Right atrium auricular region (tissue), 2 donors: ENCODE measurements around the gene HBS1L. TPM values are rescaled to one million over a fixed set of nuclear protein-coding genes. Genes with fewer than 3 reads are reported as not detected.

Experiments used
- DNase-seq: peaks from one replicate; pipeline ENCODE4 v3.0.0-alpha.2; 2019; ENCODE audit warnings: low spot score
- H3K27ac ChIP-seq, 2 donors: fragments of 200-600 bp; sonication (generic); 1 replicate in 1 of 2; 2 replicates in 1 of 2; pipeline ENCODE4 v1.5.1; 2016 to 2019
- H3K27me3 ChIP-seq, 2 donors: fragments of 200-600 bp; sonication (generic); one replicate each; pipeline versions ENCODE4 v1.5.1 to v1.6.0; 2017 to 2019
- H3K36me3 ChIP-seq: fragments of 200-600 bp; sonication (generic); one replicate; pipeline ENCODE4 v1.5.1; 2016
- H3K4me1 ChIP-seq, 2 donors: fragments of 200-600 bp; sonication (generic); one replicate each; pipeline versions ENCODE4 v1.5.1 to v1.6.0; 2017 to 2019
- H3K4me3 ChIP-seq, 2 donors: fragments of 200-600 bp; sonication (generic); 1 replicate in 1 of 2; 2 replicates in 1 of 2; pipeline ENCODE4 v1.5.1; 2017 to 2019; ENCODE audit warnings: mild to moderate bottlenecking in 1 of 2, moderate library complexity in 1 of 2
- H3K9me3 ChIP-seq, 2 donors: fragments of 200-600 bp; sonication (generic); one replicate each; pipeline ENCODE4 v1.5.1; 2019
- CTCF ChIP-seq, 2 donors: fragments of 200-600 bp; sonication (generic); IDR thresholded peaks; one replicate each; pipeline ENCODE4 v1.5.1; 2019; ENCODE audit warnings: antibody characterized with exemption in 2 of 2
- total RNA-seq, 2 donors: library from RNA; depleted of rRNA; stranded (reverse); fragments of >200 nt; gene quantifications; one replicate each; pipeline ENCODE4 v1.1.0, GENCODE V29; 2016

The HBS1L gene
- total RNA-seq, 2 donors from 2014 or later: 42.9 to 60.4 TPM

- no peak overlapping the region for H3K27ac ChIP-seq
- H3K4me3 ChIP-seq: no peak overlapping the region
- no peaks in the 10 kb centered on the region for H3K4me1 ChIP-seq
- H3K27me3 ChIP-seq: no peaks in the 10 kb centered on the region
- DNase-seq: no peak
- peaks cover 20% of the 10 kb centered on the region for H3K36me3 ChIP-seq
- TF ChIP-seq CTCF (IDR thresholded peaks at IDR 0.05): no peak
- no peaks in the 10 kb centered on the region for H3K9me3 ChIP-seq
Observed at GRCh38 chr6:134967711-134968110, 86.9 kb downstream of the HBS1L start.

GRCh38 chr6:134964451-134965203 is 90.0 kb downstream of the HBS1L start:
- peaks cover 0 to 7% of the 10 kb centered on the region in 2 donors for H3K9me3 ChIP-seq
- peaks cover 28% of the 10 kb centered on the region for H3K36me3 ChIP-seq
- no peak overlapping the region for H3K4me3 ChIP-seq
- DNase-seq: no peak
- H3K27me3 ChIP-seq: no peaks in the 10 kb centered on the region
- H3K4me1 ChIP-seq: no peaks in the 10 kb centered on the region
- no peak for TF ChIP-seq CTCF (IDR thresholded peaks at IDR 0.05)
- no peak overlapping the region for H3K27ac ChIP-seq

- Histone ChIP-seq H3K27ac (no peak overlapping the region), H3K27me3 (no peaks in the 10 kb centered on the region), H3K4me3 (no peak overlapping the region), H3K4me1 (no peaks in the 10 kb centered on the region), H3K9me3 (peaks cover 0 to 13% of the 10 kb centered on the region in 2 donors), H3K36me3 (peaks cover 28% of the 10 kb centered on the region)
- no peak for DNase-seq
- no peak for TF ChIP-seq CTCF (IDR thresholded peaks at IDR 0.05)
Observed at GRCh38 chr6:134962421-134962820, 92.2 kb downstream of the HBS1L start.

- Histone ChIP-seq H3K4me3 (no peak overlapping the region), H3K36me3 (peaks cover 28% of the 10 kb centered on the region), H3K27ac (no peak overlapping the region), H3K27me3 (no peaks in the 10 kb centered on the region), H3K9me3 (peaks cover 0 to 13% of the 10 kb centered on the region in 2 donors), H3K4me1 (no peaks in the 10 kb centered on the region)
- no peak for TF ChIP-seq CTCF (IDR thresholded peaks at IDR 0.05)
- DNase-seq: no peak
Observed at GRCh38 chr6:134961366-134961765, 93.3 kb downstream of the HBS1L start.

- Histone ChIP-seq H3K4me1 (no peaks in the 10 kb centered on the region), H3K9me3 (peaks cover 0 to 13% of the 10 kb centered on the region in 2 donors), H3K27me3 (no peaks in the 10 kb centered on the region), H3K27ac (no peak overlapping the region), H3K4me3 (no peak overlapping the region), H3K36me3 (peaks cover 18% of the 10 kb centered on the region)
- no peak for DNase-seq
- TF ChIP-seq CTCF (IDR thresholded peaks at IDR 0.05): no peak
Observed at GRCh38 chr6:134959603-134960002, 95.0 kb downstream of the HBS1L start.

GRCh38 chr6:134956676-134957075 is 97.9 kb downstream of the HBS1L start:
- H3K27me3 ChIP-seq: no peaks in the 10 kb centered on the region
- H3K4me1 ChIP-seq: no peaks in the 10 kb centered on the region
- no peak for DNase-seq
- H3K4me3 ChIP-seq: no peak overlapping the region
- no peaks in the 10 kb centered on the region for H3K36me3 ChIP-seq
- H3K27ac ChIP-seq: no peak overlapping the region
- peaks cover 0 to 13% of the 10 kb centered on the region in 2 donors for H3K9me3 ChIP-seq
- no peak for TF ChIP-seq CTCF (IDR thresholded peaks at IDR 0.05)
